Measurements from ENCODE around the gene CXCL10. TPM values are rescaled to one million over a fixed set of nuclear protein-coding genes. Genes with fewer than 3 reads are reported as not detected.

Gene CXCL10
- total RNA-seq, 4 donors from 2014 or later: 1.7 to 2.1 TPM; not detected in 2

DNA sequence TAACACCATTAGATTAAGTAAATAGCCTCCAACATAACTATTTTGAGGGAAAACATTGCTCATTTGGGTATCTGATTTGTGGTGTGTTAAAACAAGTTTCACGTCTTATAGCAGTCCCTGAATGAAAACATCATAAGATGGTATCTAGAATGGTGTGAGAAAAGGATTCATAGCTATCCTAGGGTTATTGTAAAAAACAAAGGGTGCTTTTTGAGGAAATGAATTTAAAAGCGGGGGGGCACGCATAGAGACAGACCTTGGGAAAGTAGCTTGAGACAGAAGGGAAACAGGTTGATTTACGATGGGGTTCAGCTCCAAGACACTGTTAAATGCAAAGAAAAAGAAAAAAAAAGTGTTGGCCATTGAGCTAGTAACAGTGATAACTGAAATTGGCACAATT lies 768 bp upstream of the CXCL10 start:
- Histone ChIP-seq H3K4me3 (no peak overlapping the region), H3K9me3 (no peaks in the 10 kb centered on the region), H3K4me1 (peaks cover 0 to 8% (median 0%) of the 10 kb centered on the region in 3 donors), H3K27me3 (no peaks in the 10 kb centered on the region), H3K27ac (no peak overlapping the region), H3K36me3 (no peaks in the 10 kb centered on the region)
- no peak for TF ChIP-seq POLR2AphosphoS5 (IDR thresholded peaks at IDR 0.05)
- TF ChIP-seq POLR2A (IDR thresholded peaks at IDR 0.05): no peak
- no peak for TF ChIP-seq CTCF (IDR thresholded peaks at IDR 0.05)
- TF ChIP-seq EP300 (IDR thresholded peaks at IDR 0.05): no peak
- no peak for ATAC-seq
- WGBS, 2 donors (ENCODE audit: low coverage in 1 of 2): 69 to 84% methylated on average over 3 to 4 of the region's 4 CpGs

- no peak overlapping the region for H3K4me3 ChIP-seq
- no peak for TF ChIP-seq POLR2AphosphoS5 (IDR thresholded peaks at IDR 0.05)
- TF ChIP-seq CTCF (IDR thresholded peaks at IDR 0.05): no peak
- no peak for TF ChIP-seq POLR2A (IDR thresholded peaks at IDR 0.05)
- TF ChIP-seq EP300 (IDR thresholded peaks at IDR 0.05): no peak
- H3K4me1 ChIP-seq: no peaks in the 10 kb centered on the region
- no peak for ATAC-seq
- no peaks in the 10 kb centered on the region for H3K27me3 ChIP-seq
- H3K27ac ChIP-seq: no peak overlapping the region
- no peaks in the 10 kb centered on the region for H3K36me3 ChIP-seq
- 82 to 86% methylated on average over 2 of the region's 2 CpGs for WGBS, 2 donors (ENCODE audit: low coverage in 1 of 2)
- no peaks in the 10 kb centered on the region for H3K9me3 ChIP-seq
These were observed 620 bp downstream of the CXCL10 start for GRCh38 chr4:76022677-76023076.

GRCh38 chr4:76022031-76022430 lies 1.3 kb downstream of the CXCL10 start:
- WGBS, 2 donors (ENCODE audit: low coverage in 1 of 2): 88 to 91% methylated on average over 4 of the region's 4 CpGs
- Histone ChIP-seq H3K4me3 (no peak overlapping the region), H3K9me3 (no peaks in the 10 kb centered on the region), H3K27me3 (no peaks in the 10 kb centered on the region), H3K36me3 (no peaks in the 10 kb centered on the region), H3K27ac (no peak overlapping the region), H3K4me1 (no peaks in the 10 kb centered on the region)
- TF ChIP-seq POLR2A (IDR thresholded peaks at IDR 0.05): no peak
- no peak for TF ChIP-seq POLR2AphosphoS5 (IDR thresholded peaks at IDR 0.05)
- TF ChIP-seq EP300 (IDR thresholded peaks at IDR 0.05): no peak
- no peak for TF ChIP-seq CTCF (IDR thresholded peaks at IDR 0.05)
- no peak for ATAC-seq

DNA sequence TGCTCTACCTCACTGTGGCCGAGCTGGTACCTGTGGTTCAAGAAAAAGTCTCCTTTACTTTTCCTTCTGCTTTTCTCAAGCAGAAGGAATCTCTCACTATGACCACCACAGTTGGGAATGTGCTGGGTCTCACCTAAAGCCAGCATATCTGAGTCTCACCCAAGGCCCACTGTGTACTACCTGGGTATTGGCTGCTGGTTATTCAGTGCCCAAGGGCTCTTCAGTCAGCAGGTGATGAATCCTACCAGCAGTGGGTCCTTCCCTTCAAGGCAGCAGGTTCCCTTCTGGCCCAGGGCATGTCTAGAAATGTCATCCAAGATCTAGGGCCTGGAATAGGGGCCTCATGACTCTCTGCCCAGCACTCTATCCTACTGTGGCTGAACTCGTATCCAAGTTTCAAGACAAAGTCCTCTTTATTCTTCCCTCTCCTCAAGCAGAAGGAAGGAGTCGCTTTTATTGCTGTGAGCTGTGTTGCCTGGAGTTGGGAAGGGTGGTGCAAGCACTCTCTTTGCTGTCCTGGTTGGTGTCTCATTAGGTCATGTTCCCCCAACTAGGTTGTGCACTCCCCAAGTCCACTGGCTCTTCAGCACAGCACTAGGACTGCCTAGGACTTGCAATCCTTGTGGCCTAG lies 6.1 kb downstream of the CXCL10 start:
- Histone ChIP-seq H3K36me3 (no peaks in the 10 kb centered on the region), H3K4me1 (peaks cover 0 to 8% (median 0%) of the 10 kb centered on the region in 3 donors), H3K27ac (no peak overlapping the region), H3K9me3 (no peaks in the 10 kb centered on the region), H3K4me3 (no peak overlapping the region), H3K27me3 (no peaks in the 10 kb centered on the region)
- 83% methylated on average over 1 to 2 of the region's 3 CpGs for WGBS, 2 donors (ENCODE audit: low coverage in 1 of 2)
- ATAC-seq: no peak
- TF ChIP-seq CTCF (IDR thresholded peaks at IDR 0.05) (no peak), EP300 (IDR thresholded peaks at IDR 0.05) (no peak), POLR2AphosphoS5 (IDR thresholded peaks at IDR 0.05) (no peak), POLR2A (IDR thresholded peaks at IDR 0.05) (no peak)

GRCh38 chr4:76016393-76016792 lies 6.9 kb downstream of the CXCL10 start:
- WGBS, 2 donors (ENCODE audit: low coverage in 1 of 2): no CpG with 5 or more reads among the region's 2 CpGs
- no peaks in the 10 kb centered on the region for H3K36me3 ChIP-seq

More at GRCh38 chr4:76016393-76016792, 6.9 kb downstream of the CXCL10 start:
- no peaks in the 10 kb centered on the region for H3K9me3 ChIP-seq
- no peak overlapping the region for H3K4me3 ChIP-seq
- ATAC-seq: no peak
- no peaks in the 10 kb centered on the region for H3K27me3 ChIP-seq
- no peak overlapping the region for H3K27ac ChIP-seq
- H3K4me1 ChIP-seq: peaks cover 0 to 16% (median 0%) of the 10 kb centered on the region in 3 donors
- no peak for TF ChIP-seq POLR2AphosphoS5 (IDR thresholded peaks at IDR 0.05)
- TF ChIP-seq EP300 (IDR thresholded peaks at IDR 0.05): no peak
- TF ChIP-seq POLR2A (IDR thresholded peaks at IDR 0.05): no peak
- TF ChIP-seq CTCF (IDR thresholded peaks at IDR 0.05): no peak
